ENCODE measurements around the gene MEF2A. TPM values are rescaled to one million over a fixed set of nuclear protein-coding genes. Genes with fewer than 3 reads are reported as not detected.
"Not testable (repeated sequence)": the region's sequence is repeated elsewhere in the genome, so short reads cannot be mapped to it uniquely, and the experiment has no call there.

Gene MEF2A
- total RNA-seq, 2 donors from 2014 or later = 16.4 to 18.7 TPM

- Mint-ChIP-seq H3K27ac (no peak overlapping the region), H3K9me3 (no peaks in the 10 kb centered on the region), H3K36me3 (peaks cover 0 to 12% of the 10 kb centered on the region in 2 donors)
- DNase-seq (ENCODE audit: low spot score in 2 of 2) = no peak
- ATAC-seq = peak; percentile 58 to 81
These were observed 85.4 kb downstream of the MEF2A start for GRCh38 chr15:99651023-99651807.

- no peak overlapping the region for H3K27ac Mint-ChIP-seq
- ATAC-seq (no peak), DNase-seq (ENCODE audit: low spot score in 2 of 2) (no peak)
- H3K9me3 Mint-ChIP-seq = peaks cover 0 to 9% of the 10 kb centered on the region in 2 donors
- peaks cover 0 to 6% of the 10 kb centered on the region in 2 donors for H3K36me3 Mint-ChIP-seq
These were observed 90.4 kb downstream of the MEF2A start for GRCh38 chr15:99656205-99656604.

GRCh38 chr15:99657996-99658395 is 92.2 kb downstream of the MEF2A start:
- peaks cover 0 to 9% of the 10 kb centered on the region in 2 donors for H3K9me3 Mint-ChIP-seq
- peaks cover 0 to 6% of the 10 kb centered on the region in 2 donors for H3K36me3 Mint-ChIP-seq
- peak overlapping the region; percentile 55 to 73 for H3K27ac Mint-ChIP-seq
- no peak for ATAC-seq
- DNase-seq (ENCODE audit: low spot score in 2 of 2) = no peak

- Mint-ChIP-seq H3K36me3 (peaks cover 6 to 15% of the 10 kb centered on the region in 2 donors), H3K27ac (no peak overlapping the region)
- no peak for ATAC-seq
These were observed 97.1 kb downstream of the MEF2A start for GRCh38 chr15:99662903-99663302.

GRCh38 chr15:99666073-99666472 is 100.3 kb downstream of the MEF2A start:
- H3K9me3 Mint-ChIP-seq; H3K27ac Mint-ChIP-seq; H3K36me3 Mint-ChIP-seq; DNase-seq (ENCODE audit: low spot score in 2 of 2); ATAC-seq: not testable (repeated sequence)

More at GRCh38 chr15:99662903-99663302, 97.1 kb downstream of the MEF2A start:
- no peak for DNase-seq (ENCODE audit: low spot score in 2 of 2)
- H3K9me3 Mint-ChIP-seq = peaks cover 0 to 6% of the 10 kb centered on the region in 2 donors

GRCh38 chr15:99668533-99669182 is 102.9 kb downstream of the MEF2A start:
- no peak for DNase-seq (ENCODE audit: low spot score in 2 of 2)
- ATAC-seq = no peak
- H3K36me3 Mint-ChIP-seq = peaks cover 6 to 10% of the 10 kb centered on the region in 2 donors
- no peak overlapping the region for H3K27ac Mint-ChIP-seq
- H3K9me3 Mint-ChIP-seq = no peaks in the 10 kb centered on the region

- H3K36me3 Mint-ChIP-seq = peaks cover 2 to 7% of the 10 kb centered on the region in 2 donors
- H3K9me3 Mint-ChIP-seq = no peaks in the 10 kb centered on the region
- H3K27ac Mint-ChIP-seq = no peak overlapping the region
- no peak for DNase-seq (ENCODE audit: low spot score in 2 of 2)
- no peak for ATAC-seq
These were observed 103.5 kb downstream of the MEF2A start for GRCh38 chr15:99669250-99669649.

- Mint-ChIP-seq H3K9me3 (no peaks in the 10 kb centered on the region), H3K36me3 (peaks cover 0 to 8% of the 10 kb centered on the region in 2 donors), H3K27ac (no peak overlapping the region)
- ATAC-seq (no peak), DNase-seq (ENCODE audit: low spot score in 2 of 2) (no peak)
These were observed 106.3 kb downstream of the MEF2A start for GRCh38 chr15:99671926-99672635.

GRCh38 chr15:99673111-99673510 is 107.3 kb downstream of the MEF2A start:
- DNase-seq (ENCODE audit: low spot score in 2 of 2) = no peak
- ATAC-seq = no peak
- Mint-ChIP-seq H3K36me3 (peaks cover 0 to 8% of the 10 kb centered on the region in 2 donors), H3K27ac (no peak overlapping the region), H3K9me3 (no peaks in the 10 kb centered on the region)

- no peak for DNase-seq (ENCODE audit: low spot score in 2 of 2)
- no peak overlapping the region for H3K27ac Mint-ChIP-seq
- ATAC-seq = no peak
- no peaks in the 10 kb centered on the region for H3K9me3 Mint-ChIP-seq
- H3K36me3 Mint-ChIP-seq = peaks cover 0 to 8% of the 10 kb centered on the region in 2 donors
These were observed 108.5 kb downstream of the MEF2A start for GRCh38 chr15:99674279-99674678.

GRCh38 chr15:99677540-99678134 is 111.9 kb downstream of the MEF2A start:
- no peak overlapping the region for H3K27ac Mint-ChIP-seq
- peaks cover 0 to 8% of the 10 kb centered on the region in 2 donors for H3K36me3 Mint-ChIP-seq
- DNase-seq (ENCODE audit: low spot score in 2 of 2) = no peak
- H3K9me3 Mint-ChIP-seq = no peaks in the 10 kb centered on the region
- no peak for ATAC-seq

GRCh38 chr15:99680276-99680675 is 114.5 kb downstream of the MEF2A start:
- H3K36me3 Mint-ChIP-seq = peaks cover 15 to 16% of the 10 kb centered on the region in 2 donors
- no peak for ATAC-seq
- DNase-seq (ENCODE audit: low spot score in 2 of 2) = no peak
- peaks cover 9 to 10% of the 10 kb centered on the region in 2 donors for H3K9me3 Mint-ChIP-seq
- no peak overlapping the region for H3K27ac Mint-ChIP-seq

GRCh38 chr15:99681990-99682389 is 116.2 kb downstream of the MEF2A start:
- DNase-seq (ENCODE audit: low spot score in 2 of 2) (no peak), ATAC-seq (no peak)
- H3K9me3 Mint-ChIP-seq = peaks cover 9 to 22% of the 10 kb centered on the region in 2 donors
- H3K36me3 Mint-ChIP-seq = peaks cover 20 to 32% of the 10 kb centered on the region in 2 donors
- no peak overlapping the region for H3K27ac Mint-ChIP-seq

GRCh38 chr15:99682455-99682854 is 116.7 kb downstream of the MEF2A start:
- H3K36me3 Mint-ChIP-seq = peaks cover 20 to 37% of the 10 kb centered on the region in 2 donors
- DNase-seq (ENCODE audit: low spot score in 2 of 2) = no peak
- peak; percentile 20 to 47 for ATAC-seq
- peaks cover 9 to 22% of the 10 kb centered on the region in 2 donors for H3K9me3 Mint-ChIP-seq
- no peak overlapping the region for H3K27ac Mint-ChIP-seq

GRCh38 chr15:99683000-99683670 is 117.4 kb downstream of the MEF2A start:
- H3K27ac Mint-ChIP-seq = no peak overlapping the region
- ATAC-seq (peak in 1 of 2 donors; percentile 69), DNase-seq (ENCODE audit: low spot score in 2 of 2) (no peak)
- peaks cover 9 to 22% of the 10 kb centered on the region in 2 donors for H3K9me3 Mint-ChIP-seq
- H3K36me3 Mint-ChIP-seq = peaks cover 20 to 40% of the 10 kb centered on the region in 2 donors

- ATAC-seq = no peak
- no peak overlapping the region for H3K27ac Mint-ChIP-seq
These were observed 120.5 kb downstream of the MEF2A start for GRCh38 chr15:99686290-99686689.

More at GRCh38 chr15:99686290-99686689, 120.5 kb downstream of the MEF2A start:
- Mint-ChIP-seq H3K9me3 (peaks cover 9 to 22% of the 10 kb centered on the region in 2 donors), H3K36me3 (peaks cover 20 to 40% of the 10 kb centered on the region in 2 donors)
- no peak for DNase-seq (ENCODE audit: low spot score in 2 of 2)

All from activated naive CD4-positive, alpha-beta T cell treated with anti-CD3 and anti-CD28 coated beads, Interleukin-2, amount 50 U/mL, for 72 hours (primary cell).